HUES48 (cell line): ENCODE results near the gene TMEM88.

Experiments used
- H3K27ac ChIP-seq: one replicate; pipeline ENCODE4 v1.7.0; 2013; ENCODE audit warnings: low read depth, low read length, inconsistent platforms
- H3K27me3 ChIP-seq: 2 replicates; pipeline ENCODE4 v1.6.1; 2013; ENCODE audit warnings: mild to moderate bottlenecking, low read length; ENCODE audit not compliant: control insufficient read depth, insufficient read depth
- H3K36me3 ChIP-seq: 2 replicates; pipeline ENCODE4 v1.6.1; 2013; ENCODE audit warnings: low read length; ENCODE audit not compliant: control insufficient read depth, insufficient read depth
- H3K4me1 ChIP-seq: 2 replicates; pipeline ENCODE4 v1.6.1; 2013; ENCODE audit warnings: mild to moderate bottlenecking, low read length; ENCODE audit not compliant: control insufficient read depth, insufficient read depth
- H3K4me3 ChIP-seq: 2 replicates; pipeline ENCODE4 v1.5.1; 2013; ENCODE audit warnings: mild to moderate bottlenecking, low read depth, low read length
- H3K9ac ChIP-seq: 2 replicates; pipeline ENCODE4 v1.6.1; 2013; ENCODE audit warnings: mild to moderate bottlenecking, low read depth, low read length, moderate library complexity
- H3K9me3 ChIP-seq: 2 replicates; pipeline ENCODE4 v1.6.1; 2013; ENCODE audit warnings: low read length; ENCODE audit not compliant: control insufficient read depth, insufficient read depth

Gene TMEM88

DNA sequence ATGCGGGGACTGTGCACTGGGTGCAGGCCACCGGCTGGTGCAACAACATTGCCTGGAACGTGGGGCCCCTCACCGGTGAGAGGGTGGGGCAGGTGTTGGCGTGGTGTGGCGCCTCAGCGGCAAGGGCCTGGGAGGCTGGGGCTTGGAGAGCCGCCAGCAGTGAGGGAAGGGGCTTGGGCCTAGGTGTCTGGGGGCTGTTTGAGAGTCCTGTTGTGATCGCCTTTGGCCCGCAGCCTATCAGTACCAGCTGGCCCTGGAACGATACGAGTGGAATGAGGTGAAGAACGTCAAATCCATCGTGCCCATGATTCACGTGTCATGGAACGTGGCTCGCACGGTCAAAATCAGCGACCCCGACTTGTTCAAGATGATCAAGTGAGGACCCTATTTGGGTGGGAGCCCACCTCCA, 2.6 kb upstream of the TMEM88 start:
- Histone ChIP-seq H3K27me3 (peaks cover 56% of the 10 kb centered on the region), H3K4me3 (no peak overlapping the region), H3K9ac (no peak overlapping the region), H3K4me1 (peaks cover 27% of the 10 kb centered on the region; the same call in 1 of the 2 replicates), H3K9me3 (no peaks in the 10 kb centered on the region), H3K36me3 (peaks cover 10% of the 10 kb centered on the region), H3K27ac (no peak overlapping the region)

DNA sequence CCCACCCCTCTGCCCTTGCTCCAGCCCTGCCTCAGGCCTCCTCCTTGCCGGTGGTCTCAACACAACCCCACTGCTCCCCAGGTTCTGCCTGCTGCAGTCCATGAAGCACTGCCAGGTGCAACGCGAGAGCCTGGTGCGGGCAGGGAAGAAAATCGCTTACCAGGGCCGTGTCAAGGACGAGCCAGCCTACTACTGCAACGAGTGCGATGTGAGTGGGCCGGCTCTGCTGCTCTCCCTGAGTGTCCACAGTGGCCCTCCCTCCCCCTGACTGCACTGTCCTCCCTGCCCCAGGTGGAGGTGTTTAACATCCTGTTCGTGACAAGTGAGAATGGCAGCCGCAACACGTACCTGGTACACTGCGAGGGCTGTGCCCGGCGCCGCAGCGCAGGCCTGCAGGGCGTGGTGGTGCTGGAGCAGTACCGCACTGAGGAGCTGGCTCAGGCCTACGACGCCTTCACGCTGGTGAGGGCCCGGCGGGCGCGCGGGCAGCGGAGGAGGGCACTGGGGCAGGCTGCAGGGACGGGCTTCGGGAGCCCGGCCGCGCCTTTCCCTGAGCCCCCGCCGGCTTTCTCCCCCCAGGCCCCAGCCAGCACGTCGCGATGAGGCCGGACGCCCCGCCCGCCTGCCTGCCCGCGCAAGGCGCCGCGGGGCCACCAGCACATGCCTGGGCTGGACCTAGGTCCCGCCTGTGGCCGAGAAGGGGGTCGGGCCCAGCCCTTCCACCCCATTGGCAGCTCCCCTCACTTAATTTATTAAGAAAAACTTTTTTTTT, 1.8 kb upstream of the TMEM88 start:
- Histone ChIP-seq H3K36me3 (peaks cover 10% of the 10 kb centered on the region), H3K27me3 (peaks cover 56% of the 10 kb centered on the region), H3K4me1 (peaks cover 27% of the 10 kb centered on the region; the same call in 1 of the 2 replicates), H3K9me3 (no peaks in the 10 kb centered on the region), H3K4me3 (peak overlapping the region; percentile 19; the same call in 1 of the 2 replicates), H3K9ac (no peak overlapping the region), H3K27ac (no peak overlapping the region)

DNA sequence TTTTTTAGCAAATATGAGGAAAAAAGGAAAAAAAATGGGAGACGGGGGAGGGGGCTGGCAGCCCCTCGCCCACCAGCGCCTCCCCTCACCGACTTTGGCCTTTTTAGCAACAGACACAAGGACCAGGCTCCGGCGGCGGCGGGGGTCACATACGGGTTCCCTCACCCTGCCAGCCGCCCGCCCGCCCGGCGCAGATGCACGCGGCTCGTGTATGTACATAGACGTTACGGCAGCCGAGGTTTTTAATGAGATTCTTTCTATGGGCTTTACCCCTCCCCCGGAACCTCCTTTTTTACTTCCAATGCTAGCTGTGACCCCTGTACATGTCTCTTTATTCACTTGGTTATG, 1.2 kb upstream of the TMEM88 start:
- peaks cover 10% of the 10 kb centered on the region for H3K36me3 ChIP-seq
- no peak overlapping the region for H3K9ac ChIP-seq
- H3K9me3 ChIP-seq: no peaks in the 10 kb centered on the region
- H3K27ac ChIP-seq: no peak overlapping the region
- H3K4me1 ChIP-seq: peaks cover 29% of the 10 kb centered on the region; the same call in 1 of the 2 replicates
- H3K27me3 ChIP-seq: peaks cover 56% of the 10 kb centered on the region
- peak overlapping the region; percentile 48; the same call in 1 of the 2 replicates for H3K4me3 ChIP-seq

- Histone ChIP-seq H3K27me3 (peaks cover 56% of the 10 kb centered on the region), H3K36me3 (peaks cover 10% of the 10 kb centered on the region), H3K9ac (no peak overlapping the region), H3K4me1 (peaks cover 31% of the 10 kb centered on the region; the same call in 1 of the 2 replicates), H3K4me3 (peak overlapping the region; percentile 48), H3K9me3 (no peaks in the 10 kb centered on the region), H3K27ac (peak overlapping the region; percentile 78)
Measured at GRCh38 chr17:7854078-7854777, 638 bp upstream of the TMEM88 start.

DNA sequence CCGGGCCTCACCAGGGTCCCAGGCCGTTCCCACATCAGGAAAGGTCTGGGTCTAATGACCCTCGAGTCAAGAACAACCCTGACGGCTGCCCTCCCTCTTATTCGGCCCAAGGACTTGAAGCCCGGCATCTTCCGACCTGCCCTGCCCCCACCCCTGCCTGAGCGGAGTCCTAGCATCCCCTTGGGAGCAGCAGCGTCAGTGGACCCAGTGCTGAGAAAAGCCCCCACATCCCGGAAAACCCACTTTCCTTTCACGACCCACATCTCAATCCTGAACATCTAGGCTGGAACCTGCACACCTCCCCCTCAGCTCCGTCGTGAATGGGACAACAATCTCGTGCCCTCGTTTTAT, 769 bp downstream of the TMEM88 start:
- peaks cover 56% of the 10 kb centered on the region for H3K27me3 ChIP-seq
- H3K9ac ChIP-seq: no peak overlapping the region
- peaks cover 10% of the 10 kb centered on the region for H3K36me3 ChIP-seq
- peak overlapping the region; percentile 92 for H3K4me3 ChIP-seq
- H3K4me1 ChIP-seq: peaks cover 31% of the 10 kb centered on the region; the same call in 1 of the 2 replicates
- no peak overlapping the region for H3K27ac ChIP-seq
- H3K9me3 ChIP-seq: no peaks in the 10 kb centered on the region

- Histone ChIP-seq H3K4me3 (peak overlapping the region; percentile 92), H3K27ac (peak overlapping the region; percentile 96), H3K4me1 (peaks cover 29% of the 10 kb centered on the region; the same call in 1 of the 2 replicates), H3K9ac (no peak overlapping the region), H3K36me3 (peaks cover 10% of the 10 kb centered on the region; the same call in 1 of the 2 replicates), H3K27me3 (peaks cover 52% of the 10 kb centered on the region), H3K9me3 (no peaks in the 10 kb centered on the region)
Measured at GRCh38 chr17:7856011-7856810, 1.3 kb downstream of the TMEM88 start.

GRCh38 chr17:7856811-7857712, 2.2 kb downstream of the TMEM88 start, which contains the start of gene NAA38:
NAA38 (minus strand) TSS chr17:7857559; CDS start chr17:7857463, 96 bp downstream.
- H3K9ac ChIP-seq: peak within 1 kb of the TSS; percentile 94
- peak within 1 kb of the TSS; percentile 96 for H3K27ac ChIP-seq
- H3K27me3 ChIP-seq: peaks cover 49% of the 10 kb centered on the region
- H3K4me3 ChIP-seq: peak within 1 kb of the TSS; percentile 92
- H3K9me3 ChIP-seq: no peaks in the 10 kb centered on the region
- peaks cover 25% of the 10 kb centered on the region; the same call in 1 of the 2 replicates for H3K4me1 ChIP-seq
- H3K36me3 ChIP-seq: peaks cover 10% of the 10 kb centered on the region; the same call in 1 of the 2 replicates

GRCh38 chr17:7857713-7858521, 3.1 kb downstream of the TMEM88 start, which contains the start of gene CYB5D1:
CYB5D1 (plus strand) TSS chr17:7858003; CDS start chr17:7858135, 132 bp downstream.
- Histone ChIP-seq H3K27me3 (peaks cover 40% of the 10 kb centered on the region), H3K27ac (peak within 1 kb of the TSS; percentile 96), H3K9me3 (no peaks in the 10 kb centered on the region), H3K9ac (peak within 1 kb of the TSS; percentile 94), H3K4me1 (peaks cover 25% of the 10 kb centered on the region), H3K36me3 (peaks cover 10% of the 10 kb centered on the region; the same call in 1 of the 2 replicates), H3K4me3 (peak within 1 kb of the TSS; percentile 92)

DNA sequence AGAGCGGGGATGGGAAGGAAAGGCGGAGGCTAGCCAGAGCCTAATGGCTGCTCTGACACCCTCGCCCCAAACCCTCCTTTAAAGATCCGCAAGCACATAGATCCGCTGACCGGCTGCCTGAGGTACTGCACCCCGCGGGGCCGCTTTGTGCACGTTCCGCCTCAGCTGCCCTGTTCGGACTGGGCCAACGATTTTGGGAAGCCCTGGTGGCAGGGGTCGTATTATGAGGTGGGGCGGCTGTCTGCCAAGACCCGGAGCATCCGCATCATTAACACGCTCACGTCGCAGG, 3.6 kb downstream of the TMEM88 start:
- H3K27ac ChIP-seq: peak overlapping the region; percentile 96
- peak overlapping the region; percentile 92 for H3K4me3 ChIP-seq

More for the DNA sequence above, 3.6 kb downstream of the TMEM88 start:
- peak overlapping the region; percentile 94 for H3K9ac ChIP-seq
- no peaks in the 10 kb centered on the region for H3K9me3 ChIP-seq
- peaks cover 10% of the 10 kb centered on the region; the same call in 1 of the 2 replicates for H3K36me3 ChIP-seq
- H3K4me1 ChIP-seq: peaks cover 25% of the 10 kb centered on the region
- peaks cover 35% of the 10 kb centered on the region for H3K27me3 ChIP-seq
